HG03095 (cell line): Measurements from ENCODE around the gene EHBP1.

Source experiments
- ATAC-seq: cut with Tn5 transposase; IDR thresholded peaks from one replicate; pipeline ENCODE4 v1.9.1; 2021; ENCODE audit warnings: moderate library complexity; ENCODE audit not compliant: unreplicated experiment

Gene EHBP1

GRCh38 chr2:62774555-62775366 lies 69.2 kb downstream of the EHBP1 start:
- ATAC-seq: no peak

- no peak for ATAC-seq
These were observed 69.8 kb downstream of the EHBP1 start for GRCh38 chr2:62775367-62775668.

GRCh38 chr2:62783679-62784078 lies 78.2 kb downstream of the EHBP1 start:
- ATAC-seq: no peak

- no peak for ATAC-seq
These were observed 78.8 kb downstream of the EHBP1 start for GRCh38 chr2:62784341-62784740.

- ATAC-seq: peak; percentile 52
These were observed 79.7 kb downstream of the EHBP1 start for GRCh38 chr2:62785216-62785615.

- ATAC-seq: no peak
These were observed 80.5 kb downstream of the EHBP1 start for GRCh38 chr2:62785810-62786597.

- ATAC-seq: peak; percentile 78
These were observed 81.9 kb downstream of the EHBP1 start for GRCh38 chr2:62787386-62787785.

- no peak for ATAC-seq
These were observed 84.0 kb downstream of the EHBP1 start for GRCh38 chr2:62789518-62789917.

GRCh38 chr2:62789918-62790317 lies 84.4 kb downstream of the EHBP1 start:
- no peak for ATAC-seq

- ATAC-seq: no peak
These were observed 86.9 kb downstream of the EHBP1 start for GRCh38 chr2:62792408-62792807.

GRCh38 chr2:62793213-62793612 lies 87.7 kb downstream of the EHBP1 start:
- ATAC-seq: no peak

- ATAC-seq: no peak
These were observed 89.3 kb downstream of the EHBP1 start for GRCh38 chr2:62794791-62795190.

GRCh38 chr2:62795341-62795740 lies 89.8 kb downstream of the EHBP1 start:
- ATAC-seq: no peak

GRCh38 chr2:62797107-62797506 lies 91.6 kb downstream of the EHBP1 start:
- no peak for ATAC-seq

- ATAC-seq: no peak
These were observed 95.1 kb downstream of the EHBP1 start for GRCh38 chr2:62800618-62801017.

- ATAC-seq: no peak
These were observed 95.6 kb downstream of the EHBP1 start for GRCh38 chr2:62801110-62801509.

- no peak for ATAC-seq
These were observed 96.5 kb downstream of the EHBP1 start for GRCh38 chr2:62801814-62802523.

GRCh38 chr2:62803961-62804360 lies 98.4 kb downstream of the EHBP1 start:
- no peak for ATAC-seq

- no peak for ATAC-seq
These were observed 100.7 kb downstream of the EHBP1 start for GRCh38 chr2:62806231-62806630.

- ATAC-seq: no peak
These were observed 103.0 kb downstream of the EHBP1 start for GRCh38 chr2:62808554-62808953.

- ATAC-seq: no peak
These were observed 105.6 kb downstream of the EHBP1 start for GRCh38 chr2:62811086-62811485.

GRCh38 chr2:62811972-62812371 lies 106.5 kb downstream of the EHBP1 start:
- ATAC-seq: no peak
